ENCODE measurements around the gene TESK2.

The TESK2 gene

DNA sequence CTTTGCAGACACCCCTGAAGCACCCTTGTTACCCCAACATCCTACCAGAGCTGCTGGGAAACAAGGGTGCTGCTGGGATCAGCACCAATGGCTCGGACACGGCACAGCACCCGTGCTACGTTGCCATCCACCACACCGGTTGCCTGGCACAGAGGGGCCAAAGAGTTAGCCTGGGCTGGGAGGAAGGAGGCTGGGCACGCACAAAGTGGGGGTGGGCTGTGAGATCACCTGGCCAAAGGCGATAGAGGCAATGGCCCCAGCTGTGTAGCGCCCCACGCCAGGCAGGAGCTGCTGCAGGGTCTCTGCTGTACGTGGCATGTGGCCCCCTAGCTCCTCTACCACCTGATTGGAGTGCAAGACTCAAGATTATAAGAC, 158.6 kb downstream of the TESK2 start:
- in situ Hi-C loops (cut with MboI; ENCODE audit: low pct_unique_long_range_greater_than_20kb, low sequenced_read_pairs, unreplicated experiment) = no loop called here
- DNase-seq (ENCODE audit: low spot score) = peak; percentile 2
- TF ChIP-seq, protein P1, sequence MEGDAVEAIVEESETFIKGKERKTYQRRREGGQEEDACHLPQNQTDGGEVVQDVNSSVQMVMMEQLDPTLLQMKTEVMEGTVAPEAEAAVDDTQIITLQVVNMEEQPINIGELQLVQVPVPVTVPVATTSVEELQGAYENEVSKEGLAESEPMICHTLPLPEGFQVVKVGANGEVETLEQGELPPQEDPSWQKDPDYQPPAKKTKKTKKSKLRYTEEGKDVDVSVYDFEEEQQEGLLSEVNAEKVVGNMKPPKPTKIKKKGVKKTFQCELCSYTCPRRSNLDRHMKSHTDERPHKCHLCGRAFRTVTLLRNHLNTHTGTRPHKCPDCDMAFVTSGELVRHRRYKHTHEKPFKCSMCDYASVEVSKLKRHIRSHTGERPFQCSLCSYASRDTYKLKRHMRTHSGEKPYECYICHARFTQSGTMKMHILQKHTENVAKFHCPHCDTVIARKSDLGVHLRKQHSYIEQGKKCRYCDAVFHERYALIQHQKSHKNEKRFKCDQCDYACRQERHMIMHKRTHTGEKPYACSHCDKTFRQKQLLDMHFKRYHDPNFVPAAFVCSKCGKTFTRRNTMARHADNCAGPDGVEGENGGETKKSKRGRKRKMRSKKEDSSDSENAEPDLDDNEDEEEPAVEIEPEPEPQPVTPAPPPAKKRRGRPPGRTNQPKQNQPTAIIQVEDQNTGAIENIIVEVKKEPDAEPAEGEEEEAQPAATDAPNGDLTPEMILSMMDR (IDR thresholded peaks at IDR 0.05; ENCODE audit: extremely low read depth, insufficient read depth, missing control alignments) = no peak

DNA sequence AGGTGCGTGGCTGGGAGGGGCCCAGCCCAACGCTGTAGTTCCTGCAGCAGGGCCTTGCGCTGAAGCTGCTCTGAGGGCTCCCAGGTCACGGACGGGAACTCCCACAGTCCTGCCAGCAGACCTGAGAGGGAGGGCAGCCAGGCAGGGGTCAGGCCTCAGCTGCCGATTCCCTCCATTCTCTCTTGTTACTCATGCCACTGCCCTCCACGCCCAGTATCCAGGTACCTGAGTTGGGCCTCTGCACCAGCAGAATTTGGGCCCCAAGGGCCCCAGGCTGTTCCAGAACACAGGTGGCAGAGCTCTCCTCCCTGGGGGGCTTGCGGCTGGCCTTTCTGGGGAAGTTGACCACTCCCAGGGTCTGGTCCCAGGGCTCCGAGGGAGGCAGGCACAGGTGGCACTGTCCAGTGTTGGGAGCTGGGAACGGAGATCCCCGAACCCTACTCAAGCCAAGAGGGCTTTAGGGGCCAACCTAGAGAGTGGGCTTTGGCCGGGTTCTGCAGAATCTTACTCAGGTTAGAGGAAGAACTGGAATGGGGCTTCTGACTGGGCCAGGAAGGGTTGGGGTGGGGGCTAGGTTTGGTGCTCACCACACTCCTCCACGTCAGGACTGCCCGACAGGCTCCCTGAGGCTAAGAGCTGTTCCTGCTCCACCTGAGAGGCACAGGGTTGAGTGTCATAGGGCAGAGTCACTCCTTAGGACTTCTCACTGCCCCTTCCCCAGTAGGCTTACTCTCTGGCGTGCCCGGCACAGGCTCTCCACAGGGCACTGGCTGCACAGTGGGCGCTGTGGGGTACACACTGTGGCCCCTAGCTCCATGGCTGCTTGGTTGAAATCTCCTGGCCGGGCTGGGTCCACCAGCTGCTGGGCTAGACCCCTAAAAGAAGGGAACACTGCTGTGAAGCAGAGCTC, 159.3 kb downstream of the TESK2 start:
- no peak for DNase-seq (ENCODE audit: low spot score)
- TF ChIP-seq, protein P1 (IDR thresholded peaks at IDR 0.05; ENCODE audit: extremely low read depth, insufficient read depth, missing control alignments) = no peak
- in situ Hi-C loops (cut with MboI; ENCODE audit: low pct_unique_long_range_greater_than_20kb, low sequenced_read_pairs, unreplicated experiment) = no loop called here

DNA sequence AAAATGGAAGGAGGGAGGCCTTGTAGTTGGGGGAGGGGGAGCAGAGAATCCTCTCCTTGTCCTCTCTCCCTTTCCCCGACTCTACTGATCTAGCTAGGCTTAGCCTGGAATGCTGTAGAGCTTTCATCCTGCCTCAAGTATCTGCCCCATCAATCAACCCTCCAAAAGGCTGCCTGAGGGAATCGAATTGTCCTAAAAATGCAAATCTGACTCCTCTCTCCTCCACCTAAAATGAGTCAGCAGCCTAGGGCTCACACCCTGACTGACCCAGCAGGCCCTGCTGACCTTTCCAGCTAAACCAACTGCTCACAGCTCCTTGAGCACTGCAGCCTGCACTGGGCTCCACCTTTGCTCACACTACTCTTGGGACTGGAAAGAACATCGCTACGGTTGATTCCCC, 161.5 kb downstream of the TESK2 start:
- in situ Hi-C loops (cut with MboI; ENCODE audit: low pct_unique_long_range_greater_than_20kb, low sequenced_read_pairs, unreplicated experiment) = no loop called here
- TF ChIP-seq, protein P1 (IDR thresholded peaks at IDR 0.05; ENCODE audit: extremely low read depth, insufficient read depth, missing control alignments) = no peak
- no peak for DNase-seq (ENCODE audit: low spot score)

DNA sequence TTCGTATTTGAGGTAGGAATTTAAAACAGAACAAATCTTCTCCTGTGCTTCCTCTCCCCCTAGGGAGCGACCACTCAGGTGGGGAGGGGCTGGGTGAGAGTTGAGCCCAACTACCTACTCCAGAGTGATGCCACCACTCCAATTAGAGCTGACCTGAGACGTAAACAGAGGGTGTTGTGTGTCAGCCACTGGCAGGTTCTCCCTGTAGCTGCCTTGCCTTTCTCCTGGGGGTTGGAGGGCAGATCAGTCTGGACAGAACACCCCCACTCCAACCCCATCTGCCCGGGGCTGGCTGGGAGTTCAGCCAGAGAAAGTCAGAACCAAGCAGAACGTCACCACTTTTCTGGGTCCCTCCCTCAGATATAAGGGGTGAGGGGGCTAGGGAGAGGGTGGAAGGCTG, 162.3 kb downstream of the TESK2 start:
- DNase-seq (ENCODE audit: low spot score) = no peak
- TF ChIP-seq, protein P1 (IDR thresholded peaks at IDR 0.05; ENCODE audit: extremely low read depth, insufficient read depth, missing control alignments) = no peak
- in situ Hi-C loops (cut with MboI; ENCODE audit: low pct_unique_long_range_greater_than_20kb, low sequenced_read_pairs, unreplicated experiment) = no loop called here

DNA sequence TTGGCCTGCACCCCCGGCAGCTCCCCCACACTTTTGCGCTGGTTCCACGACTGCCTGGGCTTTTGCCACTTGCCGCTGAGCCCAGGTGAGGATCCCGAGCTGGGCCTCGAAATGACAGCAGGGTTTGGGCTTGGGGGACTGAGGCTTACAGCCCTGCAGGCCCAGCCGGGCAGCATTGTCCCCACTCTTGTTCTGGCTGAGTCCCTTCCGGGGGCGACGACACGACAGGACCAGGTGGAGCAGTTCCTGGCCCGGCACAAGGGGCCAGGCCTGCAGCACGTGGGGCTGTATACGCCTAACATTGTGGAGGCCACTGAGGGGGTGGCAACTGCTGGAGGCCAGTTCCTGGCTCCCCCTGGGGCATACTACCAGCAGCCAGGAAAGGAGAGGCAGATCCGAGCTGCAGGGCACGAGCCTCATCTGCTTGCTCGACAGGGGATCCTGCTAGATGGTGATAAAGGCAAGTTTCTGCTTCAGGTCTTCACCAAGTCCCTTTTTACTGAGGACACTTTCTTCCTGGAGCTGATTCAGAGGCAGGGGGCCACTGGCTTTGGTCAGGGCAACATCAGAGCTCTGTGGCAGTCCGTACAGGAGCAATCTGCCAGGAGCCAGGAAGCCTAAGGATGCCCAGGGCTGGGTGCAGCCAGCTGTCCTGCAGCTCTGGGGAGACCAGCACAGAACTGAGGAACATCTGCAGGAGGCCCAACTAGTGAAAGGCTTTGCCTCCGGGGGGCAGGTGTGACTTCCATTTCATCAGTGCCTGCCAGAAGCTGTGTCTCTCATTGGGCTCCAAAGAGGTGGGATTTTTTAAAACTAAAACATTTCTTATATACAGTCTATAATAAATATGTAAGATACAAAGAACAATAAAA, 163.1 kb downstream of the TESK2 start:
- TF ChIP-seq, protein P1 (IDR thresholded peaks at IDR 0.05; ENCODE audit: extremely low read depth, insufficient read depth, missing control alignments) = no peak
- no peak for DNase-seq (ENCODE audit: low spot score)
- in situ Hi-C loops (cut with MboI; ENCODE audit: low pct_unique_long_range_greater_than_20kb, low sequenced_read_pairs, unreplicated experiment) = no loop called here
